NCI-H128 (cell line): ENCODE results near the gene MORN5.
"Not testable (repeated sequence)": the region's sequence is repeated elsewhere in the genome, so short reads cannot be mapped to it uniquely, and the experiment has no call there.

Experiments
- DNase-seq: peaks from one replicate; lab custom pipeline; 2025; ENCODE audit not compliant: unreplicated experiment; lab: John Stamatoyannopoulos, UW

Gene MORN5

GRCh38 chr9:122159026-122159924 is at the start of gene MORN5, which contains the start of gene NDUFA8:
MORN5 (plus strand) TSS chr9:122159908; CDS start chr9:122159973, 65 bp downstream.
NDUFA8 (minus strand) TSS chr9:122159779; CDS start chr9:122159677, 102 bp downstream.
- DNase-seq: peak; percentile 96

DNA sequence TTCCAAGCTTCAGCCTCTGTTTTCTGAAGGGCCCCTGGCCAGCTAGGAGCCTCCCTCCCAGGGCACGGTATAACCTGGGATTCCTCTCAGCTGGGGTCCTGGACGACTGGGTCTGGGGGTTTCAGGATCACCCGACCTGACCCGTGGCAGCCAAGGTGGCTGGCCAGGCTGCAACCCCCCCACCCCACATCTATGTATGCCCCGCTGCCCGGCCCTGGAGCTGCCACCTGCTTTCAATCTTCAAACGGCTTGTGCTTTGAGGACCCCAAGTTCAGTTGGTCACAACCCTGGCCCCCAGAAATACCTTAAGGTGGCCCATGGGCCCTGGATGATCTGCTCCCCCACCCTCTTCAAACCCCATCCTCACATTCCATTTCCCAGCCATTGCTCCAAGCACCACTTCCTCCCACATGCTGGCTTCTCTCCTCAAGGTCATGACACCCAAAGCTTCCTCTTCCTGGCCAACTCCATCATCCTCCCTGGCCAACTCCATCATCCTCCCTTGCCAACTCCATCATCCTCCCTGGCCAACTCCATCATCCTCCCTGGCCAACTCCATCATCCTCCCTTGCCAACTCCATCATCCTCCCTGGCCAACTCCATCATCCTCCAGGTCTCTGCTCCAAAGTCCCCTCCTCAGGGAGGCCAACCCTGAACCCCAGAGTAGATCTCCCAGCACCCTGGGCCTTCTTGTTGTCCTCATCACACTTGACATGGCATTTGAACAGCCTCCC is 49.4 kb upstream of the MORN5 start:
- DNase-seq: no peak

GRCh38 chr9:122111413-122112085 is 48.2 kb upstream of the MORN5 start:
- no peak for DNase-seq

DNA sequence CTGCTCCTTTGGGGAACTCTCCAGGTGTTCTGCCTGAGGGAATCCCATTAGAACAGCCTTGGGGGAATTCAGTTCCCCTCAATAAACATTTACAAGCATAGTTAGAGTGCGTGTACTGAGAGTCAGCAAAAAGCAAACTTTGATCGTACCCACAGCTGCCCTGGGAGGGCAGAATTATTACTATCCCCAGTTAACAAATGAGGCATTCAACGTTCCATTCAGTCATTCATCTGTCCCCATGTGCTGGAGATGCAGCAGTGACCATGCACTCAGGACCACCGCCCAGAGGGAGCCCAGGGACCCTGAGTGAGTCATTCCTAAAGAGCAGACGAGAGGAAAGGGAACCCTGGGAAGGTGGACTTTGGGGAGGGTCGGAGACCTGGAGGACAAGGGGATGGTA is 47.5 kb upstream of the MORN5 start:
- DNase-seq: no peak

DNA sequence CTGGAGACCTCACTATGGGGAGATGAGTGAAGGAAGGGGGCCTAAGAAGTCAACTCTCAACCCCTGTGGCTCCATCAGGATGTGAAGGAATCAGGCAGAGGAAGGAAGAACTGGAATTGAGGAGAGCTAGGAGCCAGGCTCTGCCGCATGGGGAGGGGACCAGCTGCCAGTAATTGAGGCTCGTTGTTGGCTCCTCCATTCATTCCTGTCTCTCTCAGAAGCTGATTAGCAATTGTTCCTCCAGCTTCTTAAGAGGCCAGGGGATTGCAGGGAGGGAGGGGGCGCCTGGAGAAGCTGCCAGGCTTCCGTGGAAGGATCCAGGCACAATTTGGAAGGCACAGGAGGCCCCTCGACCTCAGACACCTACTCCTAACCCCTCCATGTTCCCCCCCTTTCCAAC is 46.1 kb upstream of the MORN5 start:
- no peak for DNase-seq

- no peak for DNase-seq
Measured at GRCh38 chr9:122115176-122116035, 44.3 kb upstream of the MORN5 start.

DNA sequence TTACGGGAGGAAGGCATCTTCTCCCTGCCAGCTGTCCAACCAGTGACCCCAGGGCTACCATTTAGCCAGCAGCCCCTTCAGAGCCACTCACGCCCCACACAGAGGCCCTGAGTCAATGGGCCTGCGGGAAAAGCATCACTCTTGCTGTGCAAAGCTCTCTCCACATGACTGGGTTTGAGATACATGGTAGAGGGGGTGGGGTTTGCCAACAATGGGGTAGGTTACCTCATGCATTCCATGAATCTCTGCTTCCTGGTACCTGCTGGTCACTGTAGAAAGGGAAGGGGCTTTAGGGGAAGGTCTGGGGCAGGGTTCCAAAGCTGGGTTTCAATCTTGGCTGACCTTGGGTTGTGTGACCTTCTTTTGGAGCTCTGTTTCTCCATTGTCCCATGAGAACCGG is 43.7 kb upstream of the MORN5 start:
- no peak for DNase-seq

DNA sequence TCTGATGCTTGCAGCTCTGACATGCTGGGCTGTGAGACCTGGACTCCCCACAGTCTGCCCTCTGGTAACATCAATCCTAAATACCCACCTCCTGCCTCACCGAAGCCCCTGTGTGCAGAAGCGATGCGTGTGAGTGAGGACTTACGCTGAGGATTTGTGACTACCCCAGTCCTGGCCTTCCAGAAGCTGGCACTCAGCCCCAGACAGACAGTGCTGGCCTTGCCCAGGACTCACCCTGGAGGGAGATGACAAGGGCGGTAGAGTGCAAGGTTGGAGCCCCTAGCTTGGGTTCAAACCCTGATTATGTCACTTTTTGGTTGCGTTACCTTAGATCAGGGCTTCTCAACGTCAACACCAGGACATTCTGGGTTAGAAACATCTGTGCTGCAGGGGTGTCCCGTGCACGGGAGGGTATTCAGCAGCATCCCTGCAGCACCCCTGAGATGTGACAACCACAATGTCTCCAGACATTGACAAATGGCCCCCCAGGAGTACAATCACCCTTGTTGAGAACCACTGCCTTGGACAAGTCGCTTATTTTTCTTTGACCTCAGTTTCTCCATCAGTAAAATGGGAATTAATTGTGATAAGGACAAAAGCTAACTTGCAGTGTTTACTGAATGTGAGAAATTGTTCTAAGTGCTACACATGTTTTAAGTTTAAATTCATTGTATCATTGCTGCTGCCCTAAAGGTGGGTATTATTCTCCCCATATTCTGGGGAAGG is 43.1 kb upstream of the MORN5 start:
- DNase-seq: no peak

GRCh38 chr9:122117241-122117640 is 42.5 kb upstream of the MORN5 start:
- not testable (repeated sequence) for DNase-seq

- DNase-seq: no peak
Measured at GRCh38 chr9:122118343-122119165, 41.2 kb upstream of the MORN5 start.

DNA sequence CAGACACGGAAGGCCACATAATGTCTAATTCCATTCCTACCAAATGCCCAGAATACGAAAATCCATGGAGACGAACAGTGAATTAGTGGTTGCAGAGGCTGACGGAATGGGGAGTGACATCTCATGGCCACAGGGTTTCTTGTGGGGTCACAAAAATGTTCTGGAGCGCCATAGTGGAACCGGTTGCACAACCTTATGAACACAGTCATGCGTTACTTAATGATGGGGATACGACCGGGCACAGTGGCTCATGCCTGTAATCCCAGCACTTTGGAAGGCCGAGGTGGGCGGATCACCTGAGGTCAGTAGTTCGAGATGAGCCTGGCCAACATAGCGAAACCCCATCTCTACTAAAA is 40.6 kb upstream of the MORN5 start:
- no peak for DNase-seq

DNA sequence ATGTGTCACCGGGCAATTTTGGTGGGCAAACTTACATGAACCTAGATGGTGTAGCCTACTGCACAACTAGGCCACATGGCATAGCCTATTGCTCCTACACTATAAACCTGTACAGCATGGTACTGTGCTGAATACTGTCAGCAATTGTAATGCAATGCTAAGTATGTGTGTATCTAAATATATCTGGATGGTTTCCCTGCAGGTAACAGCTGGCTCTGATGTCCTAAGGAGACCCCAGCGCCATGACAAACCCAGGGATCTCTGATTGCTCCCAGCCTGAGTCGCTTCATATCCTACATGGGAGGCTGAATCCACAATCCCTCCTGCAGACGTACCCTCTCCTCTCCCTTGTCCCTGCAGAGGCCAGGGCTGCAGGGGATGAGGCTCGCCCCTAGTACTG is 40.0 kb upstream of the MORN5 start:
- no peak for DNase-seq

GRCh38 chr9:122120316-122121071 is 39.2 kb upstream of the MORN5 start:
- DNase-seq: no peak

DNA sequence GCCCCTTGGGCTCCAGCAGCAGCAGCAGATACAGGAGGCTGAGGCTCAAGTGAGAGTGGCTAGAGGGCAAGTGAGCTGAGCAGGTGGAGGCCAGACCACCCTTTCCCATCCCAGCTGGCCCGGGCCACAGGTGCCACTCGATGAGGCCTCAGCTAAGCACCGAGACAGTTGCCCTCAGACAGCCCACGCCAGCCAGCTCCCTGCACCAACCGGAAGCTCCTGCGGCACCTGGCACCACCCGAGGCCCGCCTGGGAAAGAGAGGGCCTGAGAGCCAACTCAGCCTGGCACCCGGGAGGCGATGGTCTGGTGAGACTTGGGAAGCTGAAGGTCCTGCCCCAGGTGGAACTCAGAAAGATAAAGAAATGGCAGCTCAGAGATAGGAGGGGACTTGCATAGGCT is 38.3 kb upstream of the MORN5 start:
- no peak for DNase-seq

DNA sequence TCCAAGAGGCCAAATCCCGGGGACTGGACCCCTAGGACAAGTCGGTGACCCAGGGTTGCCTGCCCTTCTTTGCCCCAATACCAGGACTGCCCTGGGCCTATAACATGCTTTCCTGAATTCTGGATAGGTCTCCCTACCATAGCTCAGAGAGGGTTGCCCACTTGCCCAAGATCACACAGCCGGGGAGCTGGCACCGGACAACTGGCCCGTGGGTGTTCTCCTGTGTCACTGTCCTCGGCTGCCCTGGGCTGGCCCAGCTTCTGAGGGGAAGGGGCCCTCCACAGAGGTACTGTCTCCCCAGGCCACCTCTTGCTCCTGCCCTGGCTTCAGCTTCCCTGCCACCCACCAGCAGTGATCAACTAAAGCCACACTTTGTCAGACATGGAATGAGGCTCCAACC is 37.8 kb upstream of the MORN5 start:
- no peak for DNase-seq

GRCh38 chr9:122122468-122122867 is 37.2 kb upstream of the MORN5 start:
- no peak for DNase-seq

DNA sequence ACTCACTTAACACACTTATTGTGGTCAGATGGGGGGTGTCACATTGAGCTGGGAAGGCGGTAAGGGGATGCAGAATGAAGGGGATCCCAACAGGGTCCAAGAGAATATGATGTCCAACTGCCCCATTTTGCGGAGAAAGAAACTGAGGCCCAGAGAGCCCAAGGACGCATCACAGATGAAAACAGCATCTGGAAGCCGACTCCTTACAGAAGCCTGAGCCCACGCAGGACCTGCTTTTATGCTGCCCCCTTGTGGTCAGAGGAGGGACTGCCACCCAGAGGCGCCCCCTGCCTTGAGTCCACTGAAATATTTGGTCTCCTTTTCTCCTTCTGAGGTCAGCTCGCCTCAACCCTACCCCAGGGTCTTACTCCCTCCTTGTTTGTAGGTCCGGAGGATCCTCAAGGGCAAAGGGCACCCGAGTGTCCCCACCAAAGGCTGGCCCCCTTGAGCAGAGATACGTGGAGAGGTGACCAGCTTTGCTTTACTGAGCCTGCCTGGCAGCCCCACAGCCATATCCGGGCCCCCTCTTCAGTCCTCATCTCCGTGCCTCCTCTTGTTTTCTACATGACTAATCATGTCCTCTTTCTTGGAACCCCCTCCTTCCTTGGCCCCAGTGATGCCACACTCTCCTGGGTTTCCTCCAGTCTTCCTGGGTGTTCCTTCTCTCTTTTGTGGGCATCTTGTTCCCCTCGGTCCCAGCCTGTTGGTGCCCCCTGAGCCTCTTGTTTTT is 36.6 kb upstream of the MORN5 start:
- DNase-seq: peak; percentile 39

- no peak for DNase-seq
Measured at GRCh38 chr9:122124048-122124447, 35.7 kb upstream of the MORN5 start.
